Forelimb muscle (tissue), 1 donor: ENCODE measurements around the gene CDH26. TPM values are rescaled to one million over a fixed set of nuclear protein-coding genes. Genes with fewer than 3 reads are reported as not detected.

ENCODE experiments used
- DNase-seq: peaks from one replicate; pipeline ENCODE4 v3.0.0-alpha.2; 2013; ENCODE audit warnings: low read depth
- polyA plus RNA-seq: library from polyadenylated mRNA; unstranded; fragments of 120-200 nt; gene quantifications from one replicate; pipeline ENCODE4 v1.2.1, GENCODE V29; 2013; ENCODE audit not compliant: insufficient read length

Gene CDH26
- polyA plus RNA-seq, result 0.95 TPM

DNA sequence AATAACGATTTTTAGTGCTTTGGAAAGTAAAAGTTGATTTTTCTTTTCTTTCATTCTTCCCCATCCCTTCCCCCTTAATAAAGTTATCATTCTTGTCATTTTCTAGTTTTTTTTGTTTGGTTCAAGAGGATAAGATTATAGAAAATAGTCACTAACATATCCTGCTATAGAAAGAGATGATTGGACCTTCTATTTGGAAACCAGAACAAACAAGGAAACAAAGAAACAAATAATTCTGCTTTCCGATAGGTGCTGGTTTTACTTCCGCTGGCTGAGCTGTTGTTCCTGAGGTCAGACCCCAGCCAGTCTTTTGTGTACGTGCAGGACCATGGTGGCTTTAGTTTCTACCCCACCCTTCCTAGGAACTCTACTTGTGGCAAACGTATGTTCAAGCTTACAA, at the start of gene CDH26:
Gene CDH26, plus strand, starts transcription at position 301 of the 400 bp plus-strand sequence. CDS start 304 bp downstream, outside the sequence.
- no peak for DNase-seq

DNA sequence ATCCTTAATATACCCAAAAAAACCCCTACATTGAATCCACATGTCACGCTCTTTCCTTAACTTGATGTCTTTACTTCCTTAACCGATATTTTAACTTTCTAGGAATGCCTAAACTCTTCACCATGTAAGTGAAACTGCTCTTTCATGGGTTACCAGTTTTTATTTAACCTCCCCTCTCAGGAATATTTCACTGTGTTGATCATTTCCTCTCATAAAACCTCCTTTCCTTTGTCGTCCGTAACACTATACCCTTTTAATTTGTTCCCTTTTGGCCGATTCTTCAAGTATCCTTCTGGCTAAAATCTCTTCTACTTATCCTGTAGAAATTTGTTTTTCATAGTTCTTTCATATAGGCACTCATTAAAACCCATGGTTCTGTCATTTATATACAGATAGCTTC, 49.4 kb upstream of the CDH26 start:
- no peak for DNase-seq

DNA sequence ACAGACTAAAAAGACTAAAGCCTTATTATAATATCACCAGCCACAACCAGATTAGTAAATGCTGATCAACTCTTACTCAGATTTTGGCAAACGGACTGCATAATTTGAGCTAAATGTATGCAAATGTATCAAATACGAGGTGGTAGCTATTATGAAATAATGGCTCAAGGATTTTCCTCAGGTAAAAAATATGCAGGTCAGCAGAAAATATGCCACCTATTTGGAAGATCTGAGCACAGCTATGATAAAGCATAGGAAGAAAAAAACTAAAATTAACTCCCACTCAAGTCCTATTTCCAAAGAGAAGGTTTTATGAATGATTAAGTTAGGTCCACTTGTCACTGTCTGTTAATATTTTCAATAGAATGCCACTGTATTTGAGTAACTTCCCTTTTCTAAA, 47.2 kb upstream of the CDH26 start:
- DNase-seq, result no peak

- no peak for DNase-seq
Observed at GRCh38 chr20:59912609-59913008, 45.6 kb upstream of the CDH26 start.

- DNase-seq, result no peak
Observed at GRCh38 chr20:59920944-59921343, 37.3 kb upstream of the CDH26 start.

GRCh38 chr20:59923514-59923913, 34.7 kb upstream of the CDH26 start:
- DNase-seq, result no peak

DNA sequence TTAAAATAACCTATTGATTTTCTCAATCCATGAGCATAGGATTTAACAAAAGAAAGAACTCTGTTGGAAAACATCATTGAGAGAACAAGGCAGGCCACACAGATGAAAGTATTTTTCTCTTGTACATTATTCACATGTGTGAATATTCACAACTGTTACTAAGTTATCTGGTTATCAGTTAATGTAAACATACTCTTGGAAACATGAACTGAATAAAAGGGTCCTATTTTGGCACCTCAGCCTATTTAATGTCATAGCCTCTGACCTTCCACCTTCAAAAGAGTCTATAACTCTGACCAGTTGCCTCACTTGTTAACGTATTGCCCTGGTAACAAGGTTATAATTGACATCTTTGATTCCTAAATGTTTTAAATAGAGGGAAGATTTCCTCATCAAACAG, 32.9 kb upstream of the CDH26 start:
- DNase-seq, result no peak

DNA sequence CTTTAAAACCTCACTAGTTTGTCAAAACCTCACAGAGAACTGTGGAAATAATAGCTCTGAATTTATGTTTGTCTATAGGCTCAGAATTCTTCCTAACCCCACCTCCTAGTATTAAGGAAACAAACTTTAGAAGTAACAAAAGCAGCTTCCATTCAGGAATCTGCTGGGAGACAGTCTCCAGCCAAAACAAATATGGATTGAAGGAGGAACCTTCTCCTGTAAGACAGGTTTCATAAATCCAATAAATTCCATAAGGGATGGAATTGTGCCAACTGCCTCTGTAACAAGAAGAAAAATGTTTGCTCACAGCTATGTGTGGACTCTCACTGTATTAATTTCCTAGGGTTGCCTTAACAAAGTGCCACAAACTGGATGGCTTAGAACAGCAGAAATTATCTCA, 32.3 kb upstream of the CDH26 start:
- DNase-seq, result no peak

GRCh38 chr20:59931511-59932312, 26.5 kb upstream of the CDH26 start:
- DNase-seq, result no peak

GRCh38 chr20:59932616-59933295, 25.5 kb upstream of the CDH26 start:
- DNase-seq, result no peak

DNA sequence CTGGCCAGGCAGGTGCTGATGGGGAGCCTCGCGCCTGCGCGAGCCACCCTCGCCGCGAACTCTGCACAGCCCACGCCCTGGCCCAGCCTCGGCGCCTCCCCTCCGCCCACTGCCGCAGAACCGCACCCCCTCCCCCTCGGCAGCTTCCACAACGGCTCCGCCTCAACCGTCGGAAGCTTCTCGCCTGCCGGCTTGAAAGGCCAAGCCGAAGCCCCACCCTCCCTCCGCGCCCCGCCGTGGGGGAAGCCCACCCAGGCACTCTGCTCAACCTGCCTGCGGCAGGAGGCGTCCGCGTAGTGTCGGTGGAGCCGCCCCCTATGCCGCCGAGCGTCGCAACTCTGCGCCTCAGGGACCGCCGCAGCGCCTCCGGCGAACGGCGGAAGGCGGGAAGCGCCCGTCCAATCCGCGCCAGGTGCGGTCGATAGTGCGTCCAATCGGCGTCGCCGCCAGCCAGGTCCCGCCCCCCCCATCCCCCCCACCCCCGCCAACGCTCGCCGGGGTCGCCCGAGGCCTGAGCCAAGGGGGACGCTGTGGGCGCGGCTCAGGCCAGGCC, 24.9 kb upstream of the CDH26 start, which contains the start of gene SYCP2:
Gene SYCP2, minus strand, starts transcription at position 342 of the 553 bp plus-strand sequence. CDS start 11,224 bp downstream, outside the sequence.
- DNase-seq, result no peak

- DNase-seq, result no peak
Observed at GRCh38 chr20:59933849-59934585, 24.2 kb upstream of the CDH26 start.

- no peak for DNase-seq
Observed at GRCh38 chr20:59935457-59936185, 22.6 kb upstream of the CDH26 start.

DNA sequence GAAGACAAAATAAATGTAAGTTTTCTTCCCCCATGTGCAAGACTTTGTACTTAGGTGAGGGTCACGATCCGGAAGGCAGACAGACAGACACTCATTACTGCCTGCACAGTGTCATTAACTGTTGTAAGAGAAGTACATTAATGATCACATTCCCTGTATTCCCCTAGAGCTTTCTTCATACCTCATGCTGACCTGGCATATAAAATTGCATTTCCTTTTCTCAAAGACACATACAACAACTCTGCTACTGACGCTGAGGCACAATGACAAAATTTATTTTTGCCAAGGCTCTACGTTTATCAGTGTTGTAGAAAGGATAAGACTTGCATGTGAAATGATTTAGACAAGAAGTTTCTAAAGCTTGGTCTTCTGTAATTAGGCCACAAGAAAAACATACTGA, 21.8 kb upstream of the CDH26 start:
- DNase-seq, result no peak

DNA sequence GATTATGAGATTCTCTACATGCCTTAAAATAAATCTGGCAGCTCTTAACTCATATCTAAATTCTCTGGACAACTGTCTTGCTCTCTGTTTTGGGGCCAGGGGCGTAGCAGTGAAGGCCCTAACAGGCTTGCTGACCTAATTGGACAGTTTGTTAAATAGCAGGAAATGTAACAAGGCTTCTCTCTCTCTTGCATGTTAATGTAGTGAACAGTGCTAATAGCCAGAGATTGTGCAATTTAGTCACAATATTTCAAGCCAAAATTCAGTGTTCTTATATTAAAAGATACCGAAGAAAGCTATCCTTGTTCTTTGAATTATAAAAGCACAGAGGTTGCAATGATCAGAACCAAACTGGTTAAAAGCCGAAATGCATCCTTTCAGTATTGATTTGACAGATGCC, 21.1 kb upstream of the CDH26 start:
- no peak for DNase-seq

GRCh38 chr20:59938221-59938620, 20.0 kb upstream of the CDH26 start:
- no peak for DNase-seq

GRCh38 chr20:59938696-59939051, 19.5 kb upstream of the CDH26 start:
- DNase-seq, result no peak

- no peak for DNase-seq
Observed at GRCh38 chr20:59939052-59939878, 19.0 kb upstream of the CDH26 start.

DNA sequence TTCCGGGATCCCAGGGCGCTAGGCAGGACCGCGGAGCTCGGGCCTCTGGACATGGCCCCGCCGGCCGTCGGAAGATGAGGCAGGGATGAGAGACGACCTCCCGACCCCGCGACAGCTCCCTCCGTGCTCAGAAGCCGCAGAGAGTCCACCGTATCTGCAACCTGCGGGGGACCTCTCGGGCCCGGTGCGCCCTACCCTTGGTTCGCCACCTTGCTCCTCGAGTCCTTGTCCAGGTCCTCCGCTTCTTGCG, 18.4 kb upstream of the CDH26 start:
- no peak for DNase-seq

DNA sequence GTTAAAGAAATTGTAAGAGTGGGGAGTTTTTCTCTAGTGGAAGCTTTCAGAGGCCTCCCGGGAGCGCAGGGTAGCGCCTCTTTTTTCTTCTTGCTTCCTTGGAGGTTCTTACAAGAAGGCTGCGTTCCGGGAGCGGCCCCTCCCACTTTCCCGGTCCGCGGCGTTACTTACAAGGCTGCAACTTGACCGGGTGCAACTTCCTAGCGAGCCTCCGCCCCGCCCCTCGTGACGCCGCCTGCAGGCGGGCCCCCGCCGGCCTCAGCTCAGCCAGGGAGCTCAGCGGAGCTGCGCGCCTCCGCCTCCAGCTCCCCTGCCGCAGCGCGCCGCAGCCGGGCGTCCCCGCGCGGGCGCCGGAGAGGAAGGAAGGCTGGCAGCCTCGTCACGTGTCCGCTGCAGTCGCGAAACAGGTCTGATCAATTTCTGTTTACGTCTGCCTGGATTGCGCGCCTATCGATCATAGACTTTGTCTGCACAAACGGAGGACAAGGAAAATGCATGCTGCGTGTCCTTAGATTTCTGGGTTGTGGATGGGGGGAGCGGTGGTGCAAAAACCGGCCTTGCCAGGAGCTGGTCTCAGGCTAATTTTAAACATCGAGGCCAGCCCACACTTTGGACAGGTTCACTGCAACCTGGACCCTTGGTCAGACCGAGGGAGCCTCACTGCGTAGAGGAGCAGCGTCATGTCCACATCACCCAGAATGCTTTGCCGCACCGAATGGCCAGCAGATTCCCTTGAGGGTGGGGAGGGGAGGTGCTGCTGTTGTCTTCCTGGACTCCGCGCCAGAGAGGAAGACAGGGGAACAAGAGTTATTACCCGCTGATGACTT, 17.9 kb upstream of the CDH26 start, which contains the start of the genes FAM217B and PPP1R3D:
Gene FAM217B, plus strand, starts transcription at position 261 of the 827 bp plus-strand sequence. CDS start 3,555 bp downstream, outside the sequence.
Gene PPP1R3D, minus strand, starts transcription at position 177 of the 827 bp plus-strand sequence. CDS start 374 bp downstream, outside the sequence.
- DNase-seq, result peak; percentile 86
